IPS-NIHi11 (cell line): ENCODE data around the gene TMEM94.
A peak's percentile ranks its signal among the peaks of the same experiment; 100 is the strongest.
"Not testable (repeated sequence)": the region's sequence is repeated elsewhere in the genome, so short reads cannot be mapped to it uniquely, and the experiment has no call there.

Experiments used
- DNase-seq: peaks from one replicate; pipeline ENCODE4 v3.0.0; 2012; ENCODE audit warnings: mixed read lengths, low spot score

TMEM94 gene

GRCh38 chr17:75445896-75446295 is 10.5 kb upstream of the TMEM94 start:
- DNase-seq = not testable (repeated sequence)

- DNase-seq = no peak
Observed at GRCh38 chr17:75447951-75448856, 8.2 kb upstream of the TMEM94 start.

GRCh38 chr17:75450270-75450669 is 6.2 kb upstream of the TMEM94 start:
- no peak for DNase-seq

- no peak for DNase-seq
Observed at GRCh38 chr17:75454193-75454592, 2.2 kb upstream of the TMEM94 start.

GRCh38 chr17:75454672-75455071 is 1.8 kb upstream of the TMEM94 start:
- not testable (repeated sequence) for DNase-seq

GRCh38 chr17:75456039-75456416 is 407 bp upstream of the TMEM94 start:
- no peak for DNase-seq

- peak; percentile 60 for DNase-seq
Observed at GRCh38 chr17:75457047-75457654, 716 bp downstream of the TMEM94 start.

GRCh38 chr17:75459246-75459589 is 2.8 kb downstream of the TMEM94 start:
- DNase-seq = no peak

GRCh38 chr17:75459590-75460267 is 3.3 kb downstream of the TMEM94 start:
- DNase-seq = no peak

GRCh38 chr17:75460295-75460694 is 3.9 kb downstream of the TMEM94 start:
- DNase-seq = no peak

GRCh38 chr17:75463603-75464002 is 7.2 kb downstream of the TMEM94 start:
- DNase-seq = no peak

GRCh38 chr17:75465039-75465438 is 8.6 kb downstream of the TMEM94 start:
- no peak for DNase-seq

- no peak for DNase-seq
Observed at GRCh38 chr17:75468291-75468754, 11.9 kb downstream of the TMEM94 start.

- DNase-seq = no peak
Observed at GRCh38 chr17:75468779-75469373, 12.4 kb downstream of the TMEM94 start.

- DNase-seq = no peak
Observed at GRCh38 chr17:75471207-75471606, 14.8 kb downstream of the TMEM94 start.

- no peak for DNase-seq
Observed at GRCh38 chr17:75472119-75472518, 15.7 kb downstream of the TMEM94 start.

GRCh38 chr17:75473246-75473645 is 16.8 kb downstream of the TMEM94 start:
- DNase-seq = no peak

GRCh38 chr17:75474736-75475135 is 18.3 kb downstream of the TMEM94 start:
- DNase-seq = no peak

GRCh38 chr17:75475144-75475835 is 18.9 kb downstream of the TMEM94 start:
- DNase-seq = no peak

GRCh38 chr17:75475851-75476250 is 19.4 kb downstream of the TMEM94 start:
- no peak for DNase-seq

GRCh38 chr17:75476271-75476671 is 19.8 kb downstream of the TMEM94 start:
- no peak for DNase-seq
